GM12865 (cell line): ENCODE data around the gene HS6ST3.
A peak's percentile ranks its signal among the peaks of the same experiment; 100 is the strongest.
"Not testable (repeated sequence)": the region's sequence is repeated elsewhere in the genome, so short reads cannot be mapped to it uniquely, and the experiment has no call there.

ENCODE experiments used
- DNase-seq: peaks from one replicate; pipeline ENCODE4 v3.0.0; 2010; ENCODE audit warnings: low read depth
- H3K4me3 ChIP-seq: 2 replicates; pipeline ENCODE4 v1.5.1; 2011; ENCODE audit warnings: mild to moderate bottlenecking, low read depth, low read length, control low read depth
- CTCF ChIP-seq: IDR thresholded peaks from 2 replicates; pipeline ENCODE4 v1.5.1; 2011; ENCODE audit warnings: low read length, control low read depth, low read depth, inconsistent platforms; ENCODE audit not compliant: insufficient read depth; ENCODE audit errors: missing control alignments

Gene HS6ST3

GRCh38 chr13:96751089-96751488, 661.2 kb downstream of the HS6ST3 start:
- H3K4me3 ChIP-seq: no peak overlapping the region
- TF ChIP-seq CTCF: no peak
- DNase-seq: no peak

DNA sequence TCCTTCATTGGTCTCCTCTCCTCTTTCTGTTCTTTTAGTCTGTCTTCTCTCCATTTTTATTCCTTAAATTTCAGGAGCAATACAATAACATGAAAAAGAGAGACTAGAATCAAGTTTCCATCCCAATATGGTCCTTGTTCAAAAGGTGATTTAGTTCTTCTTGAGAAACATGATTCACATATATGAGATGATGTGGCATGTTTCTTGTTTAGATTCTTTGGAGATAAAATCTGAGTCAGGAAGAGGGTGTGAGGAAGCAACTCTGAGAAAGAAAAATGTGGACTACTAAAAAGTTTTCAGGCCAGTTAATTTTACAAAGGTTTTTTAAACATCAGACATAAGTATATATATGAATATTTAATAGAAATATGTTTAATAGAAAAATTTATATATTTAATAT, 673.0 kb downstream of the HS6ST3 start:
- no peak for TF ChIP-seq CTCF
- DNase-seq: no peak
- no peak overlapping the region for H3K4me3 ChIP-seq

GRCh38 chr13:96766306-96766705, 676.4 kb downstream of the HS6ST3 start:
- no peak overlapping the region for H3K4me3 ChIP-seq
- no peak for TF ChIP-seq CTCF
- DNase-seq: no peak

DNA sequence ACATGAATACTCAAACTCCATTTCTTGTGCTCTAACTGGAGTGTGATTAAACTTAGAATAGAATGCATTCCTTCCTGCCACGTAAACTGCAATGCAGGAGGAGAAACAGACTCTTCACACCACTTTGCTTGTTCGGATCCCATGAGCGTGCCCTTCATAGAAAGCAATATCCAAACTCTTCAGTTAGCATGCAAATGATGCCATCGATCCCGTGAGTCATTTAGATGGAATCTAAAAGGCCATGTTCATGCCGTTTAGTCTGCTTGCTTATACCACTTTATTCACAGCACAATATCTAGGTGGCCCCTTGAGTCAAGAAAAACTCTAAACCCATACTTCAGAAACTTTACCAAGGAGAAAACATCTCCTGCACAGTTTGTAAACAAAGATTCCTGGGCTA, 678.6 kb downstream of the HS6ST3 start:
- no peak for TF ChIP-seq CTCF
- no peak overlapping the region for H3K4me3 ChIP-seq
- DNase-seq: no peak

- DNase-seq: no peak
Measured at GRCh38 chr13:96769874-96770273, 680.0 kb downstream of the HS6ST3 start.

DNA sequence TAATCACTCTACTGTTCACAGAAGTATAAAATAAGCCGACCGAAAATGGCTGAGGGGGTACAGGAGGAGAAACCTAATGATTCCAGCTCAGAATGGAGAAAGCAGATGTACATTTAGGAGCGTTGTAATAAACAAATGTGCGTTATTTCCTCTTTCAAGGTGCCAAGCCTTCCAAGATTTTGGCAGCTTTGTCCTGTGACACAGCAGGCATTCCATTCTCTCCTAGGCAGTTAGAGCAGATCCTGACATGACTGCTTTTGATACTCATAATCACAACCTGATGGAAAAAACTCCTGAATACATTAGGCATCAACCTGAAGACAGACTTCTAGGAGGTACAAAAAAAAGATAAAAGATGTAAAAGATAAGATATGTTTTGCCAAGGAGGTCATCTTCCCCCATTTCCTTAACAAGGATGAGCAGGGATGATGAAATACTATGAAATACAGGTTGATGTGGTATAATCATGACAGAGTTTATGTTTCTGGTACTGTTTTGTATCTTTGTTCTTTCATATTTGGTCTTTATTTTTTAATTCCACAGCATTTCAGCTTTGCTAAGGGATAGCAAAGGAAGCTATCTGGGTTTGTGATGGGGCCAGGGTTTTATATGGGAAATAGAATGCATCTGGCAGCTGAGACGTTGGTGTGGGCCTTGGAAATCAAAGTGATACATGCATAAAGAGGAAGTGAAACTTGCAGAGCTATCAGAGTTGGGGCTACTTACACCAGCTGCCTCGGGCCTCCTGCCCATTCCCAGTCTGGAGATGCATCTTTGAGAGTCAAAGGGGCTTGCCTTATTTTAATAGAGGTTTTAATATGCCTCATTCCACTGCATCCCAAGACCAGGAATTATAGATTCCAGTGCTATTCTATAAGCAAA, 681.8 kb downstream of the HS6ST3 start:
- no peak for TF ChIP-seq CTCF
- peak; percentile 8 for DNase-seq
- no peak overlapping the region for H3K4me3 ChIP-seq

More at GRCh38 chr13:96769874-96770273, 680.0 kb downstream of the HS6ST3 start:
- no peak overlapping the region for H3K4me3 ChIP-seq
- TF ChIP-seq CTCF: no peak

DNA sequence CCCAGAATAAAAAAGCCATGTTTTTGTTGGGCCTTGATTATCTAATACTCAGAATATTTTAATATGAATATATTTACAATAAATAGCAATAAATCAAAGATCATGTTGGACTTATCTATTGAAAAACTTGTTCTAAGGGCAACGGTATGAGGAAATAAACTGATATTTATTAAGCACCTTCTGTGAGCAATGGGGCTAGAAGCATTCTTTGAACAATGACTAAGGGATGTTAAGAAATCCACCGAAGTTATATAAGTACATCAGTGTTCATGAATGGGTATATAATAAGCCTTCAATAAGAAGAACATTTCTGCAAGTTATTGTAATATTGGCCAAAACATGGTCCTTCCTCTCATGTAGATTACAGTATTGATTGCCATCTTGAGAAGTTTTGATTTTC, 682.5 kb downstream of the HS6ST3 start:
- no peak overlapping the region for H3K4me3 ChIP-seq
- no peak for DNase-seq
- no peak for TF ChIP-seq CTCF

DNA sequence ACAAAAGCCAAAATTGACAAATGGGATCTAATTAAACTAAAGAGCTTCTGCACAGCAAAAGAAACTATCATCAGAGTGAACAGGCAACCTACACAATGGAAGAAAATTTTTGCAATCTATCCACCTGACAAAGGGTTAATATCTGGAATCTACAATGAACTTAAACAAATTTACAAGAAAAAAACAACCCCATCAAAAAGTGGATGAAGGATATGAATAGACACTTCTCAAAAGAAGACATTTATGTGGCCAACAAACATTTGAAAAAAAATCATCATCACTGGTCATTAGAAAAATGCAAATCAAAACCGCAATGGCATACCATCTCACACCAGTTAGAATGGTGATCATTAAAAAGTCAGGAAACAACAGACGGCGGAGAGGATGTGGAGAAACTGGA, 688.4 kb downstream of the HS6ST3 start:
- not testable (repeated sequence) for DNase-seq

More for the DNA sequence above, 688.4 kb downstream of the HS6ST3 start:
- H3K4me3 ChIP-seq: not testable (repeated sequence)
